GM18858 (cell line): ENCODE data around the gene NR1I3.
"Not testable (repeated sequence)": the region's sequence is repeated elsewhere in the genome, so short reads cannot be mapped to it uniquely, and the experiment has no call there.

Experiments
- ATAC-seq: cut with Tn5 transposase; IDR thresholded peaks from one replicate; pipeline ENCODE4 v1.9.1; 2021; ENCODE audit not compliant: unreplicated experiment

The NR1I3 gene

DNA sequence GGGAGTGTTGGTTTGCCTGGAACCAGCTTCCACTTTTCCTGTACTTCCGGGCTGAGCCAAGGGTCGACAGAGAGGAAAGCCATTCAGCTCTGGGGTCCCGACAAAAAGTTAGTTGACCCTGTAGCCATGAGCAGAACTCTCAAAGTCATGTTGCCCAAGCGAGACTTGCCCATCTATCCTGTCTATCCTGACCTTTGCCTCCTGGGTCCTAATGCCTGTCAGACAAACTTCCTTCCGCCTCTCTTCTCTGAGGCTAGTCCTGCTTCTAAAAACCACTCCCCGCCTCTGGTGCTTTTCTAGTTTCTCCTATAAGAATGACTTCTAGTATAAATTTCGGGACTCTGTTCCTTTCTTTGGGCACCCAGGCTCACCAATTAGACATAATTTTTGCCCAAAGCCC, 12.8 kb upstream of the NR1I3 start:
- no peak for ATAC-seq

DNA sequence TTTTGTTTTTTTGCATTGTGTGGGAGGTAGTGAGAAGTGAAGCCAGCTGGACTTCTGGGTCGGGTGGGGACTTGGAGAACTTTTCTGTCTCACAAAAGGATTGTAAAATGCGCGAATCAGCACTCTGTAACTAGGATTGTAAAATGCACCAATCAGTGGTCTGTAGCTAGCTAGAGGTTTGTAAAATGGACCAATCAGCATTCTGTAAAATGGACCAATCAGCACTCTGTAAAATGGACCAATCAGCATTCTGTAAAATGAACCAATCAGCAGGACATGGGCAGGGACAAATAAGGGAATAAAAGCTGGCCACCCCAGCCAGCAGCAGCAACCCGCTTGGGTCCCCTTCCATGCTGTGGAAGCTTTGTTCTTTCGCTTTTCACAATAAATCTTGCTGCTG, 12.1 kb upstream of the NR1I3 start:
- not testable (repeated sequence) for ATAC-seq

DNA sequence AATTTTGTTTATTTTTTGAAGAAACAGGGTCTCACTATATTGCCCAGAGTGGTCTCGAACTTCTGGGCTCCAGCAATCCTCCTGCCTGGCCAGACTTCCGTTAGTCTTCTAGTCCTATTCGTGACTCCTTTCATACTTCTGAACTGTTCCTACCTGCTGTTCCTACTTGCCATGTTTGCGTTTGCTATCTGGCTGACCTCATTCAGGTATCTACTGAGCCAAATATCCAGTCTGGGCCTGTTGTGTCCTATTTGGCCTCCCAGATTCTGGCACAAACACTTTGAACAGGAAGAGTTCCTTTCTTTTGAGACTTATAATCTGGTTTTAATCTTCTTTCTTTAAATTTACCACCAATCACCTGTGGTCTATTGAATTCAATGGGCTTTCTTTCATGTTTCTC, 6.9 kb upstream of the NR1I3 start:
- no peak for ATAC-seq

DNA sequence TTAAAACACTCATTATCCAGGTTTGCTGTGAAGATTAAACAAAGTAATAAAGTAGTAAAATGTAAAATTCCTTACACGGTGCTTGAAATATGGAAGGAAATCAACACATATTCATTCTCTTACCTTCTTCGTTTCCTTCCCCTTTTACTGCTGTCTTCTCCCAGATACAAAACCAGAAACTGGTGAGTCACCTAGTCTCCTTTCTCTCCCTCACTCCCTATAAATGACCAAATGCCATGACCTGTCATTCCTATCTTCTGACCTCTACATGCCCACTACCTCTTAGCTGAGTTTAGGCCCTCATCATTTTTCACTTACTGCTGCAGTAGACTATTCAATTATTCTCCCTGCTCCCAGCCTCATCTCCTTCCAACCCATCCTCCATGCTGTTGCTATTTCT, 4.3 kb upstream of the NR1I3 start:
- ATAC-seq = no peak

DNA sequence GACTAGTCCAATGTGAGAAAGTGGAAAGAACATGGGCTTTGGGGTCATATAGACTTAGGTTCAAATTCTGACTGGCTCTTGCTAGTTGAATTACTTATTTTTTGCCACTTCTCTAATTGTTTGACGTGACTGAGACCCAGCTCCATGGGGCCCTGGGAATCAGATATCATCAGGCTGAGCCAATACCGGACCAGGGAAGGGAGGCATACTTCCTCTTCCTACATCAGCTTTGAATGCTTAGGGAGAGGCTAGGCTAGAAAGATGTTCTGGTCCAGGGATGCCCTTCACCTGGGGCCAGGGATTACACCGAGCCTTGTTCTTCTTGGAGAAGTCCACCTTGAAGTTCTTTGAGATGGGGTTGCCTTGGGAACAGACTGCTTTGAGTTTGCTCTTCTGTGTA, 3.7 kb upstream of the NR1I3 start:
- no peak for ATAC-seq

DNA sequence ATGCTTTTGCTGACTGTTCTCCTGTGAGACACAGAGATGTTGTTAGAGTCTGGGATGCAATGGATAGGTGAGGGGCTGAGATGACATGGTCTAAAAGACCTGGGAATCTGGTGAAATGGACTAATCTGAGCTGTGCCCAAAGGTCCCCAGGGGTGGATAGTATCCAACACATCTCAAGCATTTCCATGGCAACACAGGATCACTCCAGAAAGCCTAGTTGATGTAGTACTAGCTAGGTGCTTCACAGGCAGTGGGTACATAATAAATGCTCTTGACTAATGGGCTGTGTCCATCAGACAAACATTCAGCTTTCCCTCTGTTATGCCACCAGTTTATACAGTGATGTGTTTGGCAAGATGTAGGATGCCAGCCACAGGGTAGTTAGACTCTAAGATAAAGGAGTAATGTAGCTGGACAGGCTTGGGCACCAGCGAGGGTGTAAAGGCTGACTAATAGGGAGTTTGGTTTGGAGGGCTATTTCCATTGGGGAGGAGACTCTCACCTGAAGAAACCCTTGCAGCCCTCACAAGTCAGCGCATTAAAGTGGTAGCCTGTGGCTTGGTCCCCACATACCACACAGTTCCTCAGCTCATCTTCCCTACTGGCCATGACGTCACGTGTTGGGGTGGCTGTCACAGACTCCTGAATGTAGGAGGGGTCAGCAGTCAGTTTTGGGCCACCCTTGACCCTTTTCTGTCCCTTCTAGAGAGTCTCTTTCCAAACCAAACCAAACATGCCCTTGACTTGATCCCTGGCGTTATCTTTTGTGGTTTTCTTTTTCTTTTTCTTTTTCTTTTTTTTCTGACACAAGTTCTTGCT, 1.8 kb downstream of the NR1I3 start:
- no peak for ATAC-seq

DNA sequence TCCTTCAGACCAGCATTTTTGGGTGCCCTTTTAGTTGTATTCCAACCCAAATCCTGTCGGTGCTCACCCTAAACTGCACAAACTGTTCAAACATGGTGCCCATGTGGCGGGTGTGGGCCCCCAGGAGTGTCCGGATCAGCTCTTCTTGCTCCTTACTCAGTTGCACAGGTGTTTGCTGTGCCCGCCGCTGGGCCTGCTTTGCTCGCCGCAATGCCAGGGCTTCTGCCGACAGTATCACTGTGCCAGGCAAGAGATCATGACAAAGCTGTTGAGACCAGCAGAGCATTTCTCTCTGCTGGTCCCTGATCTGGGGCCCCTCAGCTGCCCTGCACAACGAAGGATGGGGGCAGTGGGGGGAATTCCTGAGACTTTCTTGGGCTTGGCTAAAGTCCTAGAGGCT, 4.9 kb downstream of the NR1I3 start:
- no peak for ATAC-seq

DNA sequence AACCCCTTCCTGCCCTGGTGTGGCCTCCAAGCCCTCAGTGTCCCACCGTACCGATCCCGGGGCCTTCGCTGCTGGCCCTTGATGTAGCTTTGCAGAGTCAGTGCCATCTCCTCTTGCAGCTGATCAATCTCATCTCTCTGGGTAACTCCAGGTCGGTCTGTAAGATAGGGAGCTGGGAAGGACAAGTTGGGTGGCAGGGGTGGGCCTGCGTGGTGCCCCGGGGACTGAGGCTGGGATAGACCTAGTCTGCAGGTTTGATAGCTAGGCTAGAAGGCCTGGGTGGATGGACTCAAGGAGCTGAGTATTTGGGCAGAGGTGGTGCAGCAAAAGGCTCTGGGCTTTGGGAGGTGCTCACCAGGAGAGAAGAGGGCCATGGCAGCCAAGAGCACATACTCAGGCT, 7.2 kb downstream of the NR1I3 start:
- no peak for ATAC-seq

DNA sequence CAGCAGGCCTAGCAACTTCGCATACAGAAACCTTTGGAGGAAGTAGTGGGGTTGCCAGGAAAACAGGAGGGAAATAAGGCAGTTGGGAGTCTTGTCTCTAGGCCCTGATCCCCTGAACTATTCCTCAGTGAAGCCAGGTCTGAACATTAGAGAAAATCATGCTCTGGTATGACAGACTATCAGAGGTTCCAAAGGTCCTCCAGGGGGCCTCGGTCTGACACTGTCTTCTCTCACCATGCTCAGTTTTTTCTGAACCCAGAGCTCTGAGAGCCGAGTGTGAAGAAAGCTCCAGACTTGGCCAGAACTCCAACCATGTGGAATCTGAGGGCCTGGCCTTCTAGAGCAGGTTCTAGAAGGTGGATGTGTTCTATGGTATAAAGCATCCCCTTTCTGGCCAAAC, 8.1 kb downstream of the NR1I3 start:
- ATAC-seq = no peak

DNA sequence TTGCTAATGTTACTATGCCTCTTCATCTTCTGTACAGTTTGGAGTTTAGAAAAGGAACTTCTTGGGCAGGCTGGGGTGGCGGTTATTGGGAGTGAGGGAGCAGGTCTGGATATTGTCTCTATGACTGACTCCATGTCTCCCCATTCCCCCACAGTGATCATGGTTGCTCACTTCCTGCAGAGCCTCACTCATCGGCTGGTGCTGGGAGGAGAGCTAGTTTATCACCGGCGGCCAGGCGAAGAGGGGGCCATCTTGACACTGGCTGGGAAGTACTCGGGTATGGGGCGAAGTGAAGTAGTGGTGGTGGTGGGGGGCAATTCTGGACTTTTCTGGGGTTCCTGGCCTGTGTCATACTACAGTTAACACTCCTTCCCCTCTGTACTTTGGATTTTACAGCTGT, 10.0 kb downstream of the NR1I3 start:
- ATAC-seq = no peak

DNA sequence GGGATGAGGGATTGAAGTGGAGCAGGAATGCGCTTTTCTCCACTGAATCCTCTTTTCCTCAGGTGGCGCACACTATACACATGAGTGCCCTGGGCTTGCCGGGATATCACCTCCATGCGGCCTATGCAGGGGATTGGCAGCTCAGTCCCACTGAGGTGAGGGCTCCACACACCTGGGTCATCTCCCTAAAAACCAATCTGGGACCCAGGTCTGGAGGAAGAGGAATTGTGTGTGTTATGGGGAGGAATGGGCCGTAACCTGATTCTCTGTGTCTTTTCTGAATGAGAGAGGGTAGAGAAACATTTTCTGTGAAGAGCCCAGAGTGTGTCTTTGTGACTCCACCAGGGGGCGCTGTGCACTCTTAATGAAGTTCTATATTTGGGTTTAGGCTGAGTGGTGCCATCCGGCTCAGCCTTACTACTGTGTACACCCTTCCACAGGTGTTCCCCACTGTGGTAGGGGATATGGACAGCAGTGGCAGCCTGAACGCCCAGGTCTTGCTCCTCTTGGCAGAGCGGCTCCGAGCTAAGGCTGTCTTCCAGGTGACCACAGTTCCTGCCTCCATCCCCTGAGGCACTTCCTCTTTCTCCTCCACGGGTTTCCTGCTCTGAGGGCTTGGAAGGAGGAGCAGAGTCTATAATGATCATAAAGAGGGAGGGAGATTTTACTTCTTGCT, 10.7 kb downstream of the NR1I3 start:
- ATAC-seq = no peak

DNA sequence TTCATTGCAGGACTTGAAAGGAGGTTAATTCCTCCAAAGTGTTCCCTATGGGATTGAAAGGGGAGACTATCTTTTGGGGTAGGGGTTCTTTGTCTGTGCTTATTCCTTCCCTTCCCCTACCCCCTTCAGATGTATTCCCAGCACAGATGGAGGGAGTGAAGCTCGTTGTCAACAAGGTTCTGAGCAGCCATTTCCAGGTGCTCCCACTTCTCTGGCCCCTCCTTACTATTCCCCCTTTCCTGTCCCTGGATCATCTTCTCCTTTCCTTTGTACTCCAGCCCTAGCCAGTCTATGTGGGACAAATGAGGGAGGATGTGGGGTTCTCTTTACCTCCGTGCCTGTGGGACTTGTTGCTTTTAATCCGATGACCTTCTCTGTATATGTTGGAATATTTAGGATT, 11.2 kb downstream of the NR1I3 start:
- ATAC-seq = no peak

DNA sequence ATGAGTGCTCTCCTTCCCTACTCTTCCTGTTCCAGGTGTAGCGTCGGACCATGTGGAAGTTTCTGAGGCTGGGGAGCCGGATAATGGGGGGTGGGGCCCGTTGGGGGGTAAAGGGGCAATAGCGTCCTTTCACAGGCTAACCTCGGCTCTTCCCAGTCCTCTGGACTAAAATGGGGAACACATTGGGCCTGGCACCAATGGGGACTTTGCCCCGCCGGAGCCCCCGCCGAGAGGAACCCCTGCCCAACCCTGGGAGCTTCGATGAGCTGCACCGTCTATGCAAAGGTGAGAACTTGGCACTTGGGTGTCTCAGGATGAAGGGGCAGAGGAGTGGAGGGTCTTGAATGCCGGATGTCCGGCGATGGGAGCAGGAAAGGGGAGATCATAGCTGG, 11.7 kb downstream of the NR1I3 start:
- ATAC-seq = no peak

DNA sequence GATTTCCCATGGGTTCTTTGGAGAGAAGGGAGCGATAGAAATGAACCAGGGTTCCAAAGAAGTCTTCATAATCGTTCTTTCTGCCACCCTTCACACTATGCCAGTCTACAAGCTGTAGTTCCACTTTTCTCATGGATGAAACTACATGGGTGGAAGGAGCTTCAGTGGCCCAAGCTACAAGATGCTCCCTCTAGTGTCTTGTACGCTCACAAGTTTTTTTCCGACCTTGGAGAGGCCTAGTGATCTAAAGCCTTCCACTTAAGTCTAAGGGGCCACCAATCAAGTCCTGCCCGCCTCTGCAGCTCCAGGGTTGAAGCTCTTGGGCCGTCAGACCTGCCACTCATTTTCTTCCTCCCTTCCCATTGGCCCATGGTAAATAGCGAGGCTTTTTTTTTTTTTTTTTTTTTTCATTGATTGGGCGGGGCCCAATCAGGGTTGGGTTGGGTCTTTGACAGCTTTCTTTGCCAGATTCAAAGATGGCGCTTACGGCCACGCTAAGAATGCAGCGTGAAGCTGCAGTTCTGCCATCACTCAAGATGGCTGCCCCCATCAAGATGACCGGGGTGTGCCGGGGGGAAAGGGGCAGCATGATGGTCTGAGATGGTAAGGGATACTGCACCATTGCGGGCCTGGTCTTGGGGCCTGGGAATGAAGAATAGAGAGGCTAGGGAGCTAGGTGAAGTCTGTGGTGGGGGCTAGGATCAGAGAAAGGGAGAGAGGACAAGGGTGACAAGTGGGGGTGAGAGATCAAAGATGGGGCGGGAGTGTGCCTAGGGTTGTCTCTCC, 12.3 kb downstream of the NR1I3 start, which contains the start of gene TOMM40L:
TSS of gene TOMM40L (plus strand) at position 527 of the 786 bp plus-strand sequence. CDS start 430 bp downstream, outside the sequence.
- peak; percentile 89 for ATAC-seq

DNA sequence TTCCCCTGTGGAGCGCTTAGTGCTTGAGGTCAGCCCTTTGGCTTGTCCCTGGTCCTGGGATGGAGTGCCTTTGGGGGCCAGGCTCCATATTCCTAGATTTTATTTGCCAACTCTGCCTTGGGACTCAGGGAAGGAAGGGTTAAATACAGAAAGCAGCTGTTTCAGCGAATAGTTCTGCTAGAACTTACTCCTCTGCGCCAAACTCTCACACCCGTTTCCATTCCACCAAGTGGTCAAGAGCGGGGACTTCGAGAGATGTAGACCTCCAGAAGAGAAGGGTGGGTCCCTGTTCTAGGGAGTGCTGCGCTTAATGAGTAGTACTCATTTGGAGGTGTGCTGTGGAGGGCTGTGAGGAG, 12.8 kb downstream of the NR1I3 start:
- ATAC-seq = no peak

DNA sequence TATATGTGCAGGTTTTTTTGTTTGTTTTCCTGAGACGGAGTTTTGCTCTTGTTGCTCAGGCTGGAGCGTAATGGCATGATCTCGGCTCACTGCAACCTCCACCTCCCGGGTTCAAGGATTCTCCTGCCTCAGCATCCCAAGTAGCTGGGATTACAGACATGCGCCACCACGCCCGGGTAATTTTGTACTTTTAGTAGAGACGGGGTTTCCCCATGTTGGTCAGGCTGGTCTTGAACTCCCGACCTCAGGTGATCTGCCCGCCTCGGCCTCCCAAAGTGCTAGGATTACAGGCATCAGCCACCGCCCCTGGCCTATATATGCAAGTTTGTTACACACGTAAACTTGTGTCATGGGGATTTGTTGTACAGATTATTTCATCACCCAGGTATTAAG, 13.3 kb downstream of the NR1I3 start:
- not testable (repeated sequence) for ATAC-seq

DNA sequence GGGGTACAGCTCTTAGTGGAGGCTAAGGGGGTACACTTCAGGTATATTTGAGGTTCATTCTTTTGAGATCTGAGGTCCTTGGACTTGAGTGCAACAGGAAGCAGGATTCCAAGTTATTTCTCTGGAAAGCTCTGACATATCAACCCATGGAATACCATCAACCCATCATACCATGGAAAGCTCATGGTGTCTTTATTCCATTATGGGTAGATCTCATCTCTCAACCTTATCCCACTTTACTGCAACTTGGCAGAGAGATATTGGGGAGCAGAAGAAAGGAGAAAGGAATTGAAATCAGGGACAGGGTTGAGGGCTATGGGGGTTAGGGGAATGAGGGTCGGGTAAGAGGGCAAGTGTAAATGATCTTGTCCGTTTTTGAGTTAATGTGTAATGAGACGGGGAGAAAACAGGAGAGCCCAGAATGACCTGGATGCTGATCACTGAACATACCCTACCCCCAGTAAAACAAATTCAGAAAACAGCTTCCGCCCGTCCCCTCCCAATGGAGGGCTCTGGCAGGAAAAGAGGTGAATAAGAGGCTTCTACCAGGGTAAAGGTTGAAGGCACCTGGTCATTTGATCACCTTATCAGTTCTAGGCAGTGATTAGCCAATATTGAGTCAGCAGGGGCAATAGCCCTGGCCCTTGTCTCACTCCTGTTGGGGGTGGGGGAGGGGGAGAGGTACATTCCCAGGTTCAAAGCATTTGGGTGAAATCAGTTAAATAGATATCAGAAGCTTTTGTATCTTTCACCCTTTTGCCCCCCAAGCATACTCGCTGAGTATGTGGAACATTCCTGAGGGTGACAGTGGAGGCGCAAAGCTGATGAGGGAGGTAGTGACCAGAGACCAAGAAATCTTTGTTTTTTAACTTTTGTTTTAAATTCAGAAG, 14.0 kb downstream of the NR1I3 start:
- no peak for ATAC-seq

DNA sequence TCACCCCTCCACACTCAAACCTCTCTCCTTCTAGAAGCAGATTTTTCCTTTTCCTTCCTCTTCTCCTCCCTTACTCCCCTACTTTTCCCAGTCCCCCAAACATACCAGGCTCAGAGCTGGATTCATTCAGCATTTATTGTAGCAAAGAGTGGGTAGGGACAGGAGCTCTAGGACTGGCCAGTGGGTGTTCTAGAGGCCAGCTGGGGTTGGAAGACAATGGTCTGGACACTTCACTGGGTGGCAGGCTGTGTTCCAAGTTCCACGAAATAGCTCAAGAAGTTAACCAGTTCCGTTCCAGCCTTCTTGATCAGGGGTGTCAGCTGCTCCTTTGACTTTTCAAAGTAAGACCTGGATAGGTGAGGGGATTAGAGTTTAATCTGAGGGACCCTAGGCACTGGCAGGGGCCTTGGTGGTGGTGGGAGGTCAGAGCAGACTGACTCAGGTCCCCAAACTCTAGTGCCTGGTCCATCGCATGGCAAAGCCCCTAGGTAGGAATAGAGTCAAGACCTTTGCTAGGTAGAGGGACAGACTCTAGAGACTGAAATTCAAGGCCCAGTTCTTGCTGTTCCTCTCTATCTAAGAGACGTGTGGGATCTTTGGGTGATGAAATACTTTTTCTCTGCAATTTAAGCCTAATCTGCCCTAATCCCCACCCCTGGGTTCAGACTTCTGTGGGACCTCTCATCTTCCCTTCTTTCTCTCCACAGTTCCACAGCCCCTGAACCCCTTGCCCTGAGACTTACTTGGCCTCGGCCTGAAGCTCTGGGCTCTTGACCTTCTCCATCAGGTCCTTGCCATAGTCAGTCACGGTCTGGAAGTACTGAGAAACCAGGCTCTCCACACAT, 15.6 kb downstream of the NR1I3 start:
- no peak for ATAC-seq

DNA sequence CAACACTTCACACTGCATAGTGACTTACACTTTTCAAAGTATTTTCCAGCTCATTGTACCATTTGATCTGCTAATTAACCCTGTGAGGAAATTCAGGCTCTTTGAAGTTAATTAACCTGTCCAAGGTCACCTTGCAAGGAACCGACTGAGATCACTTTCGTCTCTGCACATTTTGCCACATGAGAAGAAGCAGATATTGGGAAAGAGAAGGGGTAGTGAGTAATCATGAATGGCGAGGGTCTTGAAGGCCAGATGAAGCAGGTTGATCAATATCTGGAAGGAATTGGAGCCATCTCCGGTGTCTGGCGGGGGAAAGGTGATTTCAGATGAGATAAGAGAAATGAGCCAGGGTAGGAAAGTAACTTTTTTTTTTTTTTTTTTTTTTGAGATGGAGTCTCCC, 18.0 kb downstream of the NR1I3 start:
- ATAC-seq = no peak
